ENCODE measurements around the gene HSD17B2. TPM values are rescaled to one million over a fixed set of nuclear protein-coding genes. Genes with fewer than 3 reads are reported as not detected.
A peak's percentile ranks its signal among the peaks of the same experiment; 100 is the strongest.

HSD17B2 gene
- polyA plus RNA-seq, 3 donors = not detected

DNA sequence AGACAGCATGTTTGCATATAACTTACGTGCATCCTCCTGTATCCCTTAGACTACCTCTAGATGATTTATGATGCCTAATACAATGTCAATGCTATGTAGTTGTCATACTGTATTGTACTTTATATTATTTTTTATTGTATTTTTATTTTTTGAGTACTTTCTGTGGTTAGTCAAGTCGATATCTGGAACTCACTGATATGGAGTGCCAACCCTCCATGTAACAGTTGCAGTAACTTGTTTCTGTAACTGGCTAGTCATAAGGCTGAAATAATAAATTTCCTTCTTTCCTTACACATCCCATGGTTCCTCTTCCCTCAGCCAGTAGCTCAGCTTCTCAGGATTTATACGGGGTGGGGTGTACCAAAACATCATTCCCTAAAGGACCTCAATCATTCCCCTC lies 111.5 kb downstream of the HSD17B2 start:
- Mint-ChIP-seq H3K27ac (peak overlapping the region in 4 of 7 donors; percentile 38 to 67 (median 54)), H3K9me3 (peaks cover 0 to 3% (median 0%) of the 10 kb centered on the region in 7 donors), H3K4me3 (no peak overlapping the region), H3K36me3 (peaks cover 38 to 49% of the 10 kb centered on the region in 2 donors), H3K4me1 (no peaks in the 10 kb centered on the region), H3K27me3 (ENCODE audit: low read depth in 3 of 3) (peaks cover 0 to 2% (median 0%) of the 10 kb centered on the region in 3 donors)
- TF ChIP-seq CTCF (IDR thresholded peaks at IDR 0.05) = no peak
- WGBS (ENCODE audit: insufficient coverage) = no CpG with 5 or more reads among the region's 3 CpGs
- Histone ChIP-seq H3K4me3 (replicated peaks in 1 of 3; ENCODE audit: low read depth in 2 of 3, low read length in 3 of 3) (no peak overlapping the region), H4K20me1 (ENCODE audit: insufficient read depth, low read length) (no peaks in the 10 kb centered on the region), H3K36me3 (replicated peaks in 1 of 2; ENCODE audit: control insufficient read depth in 1 of 2, insufficient read depth in 2 of 2, low read length in 2 of 2) (peaks cover 34 to 50% of the 10 kb centered on the region in 2 donors), H3K27ac (ENCODE audit: low read depth in 1 of 2, low read length in 2 of 2) (peak overlapping the region in 1 of 2 donors; percentile 18), H3K79me2 (ENCODE audit: insufficient read depth, low read length) (no peaks in the 10 kb centered on the region), H3K4me2 (replicated peaks; ENCODE audit: extremely low read depth, low read length, poor library complexity, severe bottlenecking) (no peak overlapping the region), H3K9ac (ENCODE audit: insufficient read depth, low read length, poor library complexity, severe bottlenecking) (no peak overlapping the region), H2AFZ (ENCODE audit: insufficient read depth, low read depth, low read length, poor library complexity, severe bottlenecking) (no peak overlapping the region), H3K4me1 (ENCODE audit: control insufficient read depth in 1 of 2, insufficient read depth in 2 of 2, low read length in 2 of 2) (no peaks in the 10 kb centered on the region), H3K27me3 (ENCODE audit: control insufficient read depth in 2 of 2, insufficient read depth in 2 of 2, low read length in 2 of 2) (no peaks in the 10 kb centered on the region), H3K9me3 (replicated peaks in 1 of 2; ENCODE audit: control insufficient read depth in 1 of 2, insufficient read depth in 1 of 2, low read length in 2 of 2) (no peaks in the 10 kb centered on the region)
- intact Hi-C loops (cut with micrococcal nuclease) = no loop called here
- DNase-seq = no peak

DNA sequence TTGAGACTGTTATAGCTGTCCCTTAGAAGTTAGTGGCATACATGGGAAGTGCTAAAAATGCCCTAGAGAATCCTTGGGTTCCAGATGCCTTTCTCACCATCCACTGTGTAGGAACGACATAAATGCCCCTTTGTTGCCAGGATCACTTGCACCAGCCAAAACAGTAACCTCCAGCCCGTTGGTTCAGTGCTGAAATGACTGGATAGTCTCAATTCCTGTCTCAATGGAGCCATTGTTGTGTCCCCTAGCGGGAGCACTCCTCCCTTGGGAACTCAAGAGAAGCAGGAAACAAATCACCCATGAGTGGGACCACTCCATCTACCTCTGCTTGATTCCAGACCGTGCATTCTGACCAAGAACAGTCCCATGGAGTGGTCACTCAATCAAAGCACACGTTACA lies 111.9 kb downstream of the HSD17B2 start:
- no peak for DNase-seq
- peak overlapping the region in 4 of 7 donors; percentile 31 to 60 (median 42) for H3K27ac Mint-ChIP-seq
- Histone ChIP-seq H2AFZ (ENCODE audit: insufficient read depth, low read depth, low read length, poor library complexity, severe bottlenecking) (no peak overlapping the region), H3K79me2 (ENCODE audit: insufficient read depth, low read length) (no peaks in the 10 kb centered on the region), H3K9me3 (replicated peaks in 1 of 2; ENCODE audit: control insufficient read depth in 1 of 2, insufficient read depth in 1 of 2, low read length in 2 of 2) (no peaks in the 10 kb centered on the region), H3K27ac (ENCODE audit: low read depth in 1 of 2, low read length in 2 of 2) (peak overlapping the region in 1 of 2 donors; percentile 18), H3K36me3 (replicated peaks in 1 of 2; ENCODE audit: control insufficient read depth in 1 of 2, insufficient read depth in 2 of 2, low read length in 2 of 2) (peaks cover 34 to 51% of the 10 kb centered on the region in 2 donors), H3K4me1 (ENCODE audit: control insufficient read depth in 1 of 2, insufficient read depth in 2 of 2, low read length in 2 of 2) (no peaks in the 10 kb centered on the region), H3K9ac (ENCODE audit: insufficient read depth, low read length, poor library complexity, severe bottlenecking) (no peak overlapping the region), H4K20me1 (ENCODE audit: insufficient read depth, low read length) (no peaks in the 10 kb centered on the region), H3K4me3 (replicated peaks in 1 of 3; ENCODE audit: low read depth in 2 of 3, low read length in 3 of 3) (no peak overlapping the region), H3K4me2 (replicated peaks; ENCODE audit: extremely low read depth, low read length, poor library complexity, severe bottlenecking) (no peak overlapping the region), H3K27me3 (ENCODE audit: control insufficient read depth in 2 of 2, insufficient read depth in 2 of 2, low read length in 2 of 2) (no peaks in the 10 kb centered on the region)
- no peaks in the 10 kb centered on the region for H3K4me1 Mint-ChIP-seq
- intact Hi-C loops (cut with micrococcal nuclease) = no loop called here
- H3K27me3 Mint-ChIP-seq (ENCODE audit: low read depth in 3 of 3) = peaks cover 0 to 2% (median 0%) of the 10 kb centered on the region in 3 donors
- peaks cover 41 to 49% of the 10 kb centered on the region in 2 donors for H3K36me3 Mint-ChIP-seq
- TF ChIP-seq CTCF (IDR thresholded peaks at IDR 0.05) = no peak
- no peak overlapping the region for H3K4me3 Mint-ChIP-seq
- H3K9me3 Mint-ChIP-seq = peaks cover 0 to 3% (median 0%) of the 10 kb centered on the region in 7 donors
- WGBS (ENCODE audit: insufficient coverage) = 84% methylated on average over 4 of the region's 5 CpGs
